Upper lobe of left lung (tissue), 6 donors: Measurements from ENCODE around the gene FSTL1. TPM values are rescaled to one million over a fixed set of nuclear protein-coding genes. Genes with fewer than 3 reads are reported as not detected.
A peak's percentile ranks its signal among the peaks of the same experiment; 100 is the strongest.

Experiments used
- ATAC-seq, 2 donors: fragments of 200-7000 bp; cut with Tn5 transposase; one replicate each; pipeline ENCODE4 v1.9.1; 2022; ENCODE audit warnings: mild to moderate bottlenecking in 2 of 2, moderate library complexity in 2 of 2; ENCODE audit not compliant: low FRiP score in 2 of 2
- DNase-seq, 2 donors: peaks; one replicate each; pipeline ENCODE4 v3.0.0-alpha.2; 2019 to 2020
- H3K27ac ChIP-seq, 4 donors: fragments of 200-600 bp; sonication (generic); one replicate each; pipeline ENCODE4 v1.5.1; 2016 to 2019
- H3K27me3 ChIP-seq, 4 donors: fragments of 200-600 bp; sonication (generic); one replicate each; pipeline ENCODE4 v1.5.1; 2017 to 2019
- H3K36me3 ChIP-seq, 4 donors: fragments of 200-600 bp; sonication (generic); one replicate each; pipeline ENCODE4 v1.5.1; 2016 to 2019
- H3K4me1 ChIP-seq, 4 donors: fragments of 200-600 bp; sonication (generic); one replicate each; pipeline ENCODE4 v1.5.1; 2018 to 2019
- H3K4me3 ChIP-seq, 4 donors: fragments of 200-600 bp; sonication (generic); one replicate each; pipeline ENCODE4 v1.5.1; 2017 to 2019; ENCODE audit warnings: mild to moderate bottlenecking in 2 of 4, moderate library complexity in 1 of 4
- H3K9me3 ChIP-seq, 4 donors: fragments of 200-600 bp; sonication (generic); one replicate each; pipeline ENCODE4 v1.5.1; 2018 to 2019
- EP300 ChIP-seq, 4 donors: sonication (generic); formaldehyde crosslinking; IDR thresholded peaks; one replicate each; pipeline ENCODE4 v1.5.1; 2017; ENCODE audit warnings: antibody characterized with exemption in 4 of 4, control low read depth in 2 of 4
- POLR2A ChIP-seq, 4 donors: fragments of 450-650 bp; IDR thresholded peaks; one replicate each; pipeline ENCODE4 v1.5.1; 2016 to 2017; ENCODE audit warnings: antibody characterized with exemption in 4 of 4, mild to moderate bottlenecking in 2 of 4
- POLR2AphosphoS5 ChIP-seq, 2 donors: sonication (generic); formaldehyde crosslinking; IDR thresholded peaks; one replicate each; pipeline ENCODE4 v1.5.1; 2017; ENCODE audit warnings: antibody characterized with exemption in 2 of 2
- WGBS, 2 donors: methylation state at CpG; one replicate each; pipeline ENCODE4 v1.1.5; 2017 to 2018; 5-methylcytosine and 5-hydroxymethylcytosine counted together
- total RNA-seq, 6 donors: library from RNA; depleted of rRNA in 4 of 6; stranded (reverse); fragments of >200 nt in 4 of 6; gene quantifications; one replicate each; pipeline versions ENCODE4 v1.1.0 to v1.2.1, GENCODE V29; 2016 to 2021
- TF ChIP-seq, protein P1 (sequence below), 6 experiments: fragments of 450-650 bp in 4 of 6; fragments of 200-600 bp in 2 of 6; sonication (generic) in 2 of 6; IDR thresholded peaks; one replicate each; pipeline ENCODE4 v1.5.1; 2016 to 2019; ENCODE audit warnings: antibody characterized with exemption in 6 of 6
- donor health status: DM: no; HTN: no; CAD: no; lungs with moderate emphysema.
- donor health status: DM: no; HTN: yes; CAD: no; lungs with severe emphysema.

The FSTL1 gene
- total RNA-seq, 6 donors from 2014 or later: 35.6 to 480 (median 120) TPM

DNA sequence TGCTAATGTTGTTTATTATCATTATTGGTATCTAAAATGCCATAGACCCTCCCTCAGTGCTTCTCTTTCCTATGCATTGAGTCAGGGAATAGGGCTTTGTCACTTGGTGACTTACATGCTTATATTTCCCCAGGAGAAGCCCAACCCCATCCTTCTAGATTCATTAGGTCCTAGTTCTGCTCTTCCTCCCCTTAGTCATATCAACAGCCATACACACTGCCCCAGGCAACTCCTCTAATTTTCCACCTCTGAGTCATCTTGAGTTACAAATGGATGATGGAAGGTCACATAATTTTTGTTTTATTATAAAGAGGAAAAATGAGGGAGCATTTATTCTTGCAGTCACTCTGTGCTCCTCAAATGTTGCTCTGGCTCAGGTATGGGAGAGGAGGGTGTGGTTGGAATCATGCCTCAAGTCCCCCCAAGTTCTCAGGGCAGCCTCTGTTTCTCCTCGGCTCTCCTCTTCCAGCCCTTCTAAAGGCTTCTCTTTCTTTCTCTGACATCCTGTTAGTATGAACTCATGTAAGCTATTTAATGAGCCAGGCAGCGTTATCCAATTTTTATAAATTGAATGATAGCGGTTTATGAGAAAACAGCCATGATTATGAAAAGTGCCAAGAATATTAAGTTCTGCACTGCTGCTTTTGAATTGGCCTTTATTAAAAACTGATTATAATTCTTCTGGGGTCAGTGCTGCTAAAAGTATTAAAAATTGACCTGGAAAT is 45.6 kb upstream of the FSTL1 start:
- peaks cover 0 to 9% (median 2%) of the 10 kb centered on the region in 4 donors for H3K4me1 ChIP-seq
- no peak overlapping the region for H3K27ac ChIP-seq
- TF ChIP-seq, protein P1, sequence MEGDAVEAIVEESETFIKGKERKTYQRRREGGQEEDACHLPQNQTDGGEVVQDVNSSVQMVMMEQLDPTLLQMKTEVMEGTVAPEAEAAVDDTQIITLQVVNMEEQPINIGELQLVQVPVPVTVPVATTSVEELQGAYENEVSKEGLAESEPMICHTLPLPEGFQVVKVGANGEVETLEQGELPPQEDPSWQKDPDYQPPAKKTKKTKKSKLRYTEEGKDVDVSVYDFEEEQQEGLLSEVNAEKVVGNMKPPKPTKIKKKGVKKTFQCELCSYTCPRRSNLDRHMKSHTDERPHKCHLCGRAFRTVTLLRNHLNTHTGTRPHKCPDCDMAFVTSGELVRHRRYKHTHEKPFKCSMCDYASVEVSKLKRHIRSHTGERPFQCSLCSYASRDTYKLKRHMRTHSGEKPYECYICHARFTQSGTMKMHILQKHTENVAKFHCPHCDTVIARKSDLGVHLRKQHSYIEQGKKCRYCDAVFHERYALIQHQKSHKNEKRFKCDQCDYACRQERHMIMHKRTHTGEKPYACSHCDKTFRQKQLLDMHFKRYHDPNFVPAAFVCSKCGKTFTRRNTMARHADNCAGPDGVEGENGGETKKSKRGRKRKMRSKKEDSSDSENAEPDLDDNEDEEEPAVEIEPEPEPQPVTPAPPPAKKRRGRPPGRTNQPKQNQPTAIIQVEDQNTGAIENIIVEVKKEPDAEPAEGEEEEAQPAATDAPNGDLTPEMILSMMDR (IDR thresholded peaks at IDR 0.05): no peak
- TF ChIP-seq POLR2AphosphoS5 (IDR thresholded peaks at IDR 0.05) (no peak), EP300 (IDR thresholded peaks at IDR 0.05) (no peak), POLR2A (IDR thresholded peaks at IDR 0.05) (no peak)
- ATAC-seq (peak in 1 of 2 donors; percentile 79), DNase-seq (no peak)
- 87 to 92% methylated on average over 3 of the region's 3 CpGs for WGBS, 2 donors
- H3K27me3 ChIP-seq: no peaks in the 10 kb centered on the region
- no peak overlapping the region for H3K4me3 ChIP-seq
- H3K36me3 ChIP-seq: no peaks in the 10 kb centered on the region
- H3K9me3 ChIP-seq: peaks cover 0 to 4% (median 2%) of the 10 kb centered on the region in 4 donors

DNA sequence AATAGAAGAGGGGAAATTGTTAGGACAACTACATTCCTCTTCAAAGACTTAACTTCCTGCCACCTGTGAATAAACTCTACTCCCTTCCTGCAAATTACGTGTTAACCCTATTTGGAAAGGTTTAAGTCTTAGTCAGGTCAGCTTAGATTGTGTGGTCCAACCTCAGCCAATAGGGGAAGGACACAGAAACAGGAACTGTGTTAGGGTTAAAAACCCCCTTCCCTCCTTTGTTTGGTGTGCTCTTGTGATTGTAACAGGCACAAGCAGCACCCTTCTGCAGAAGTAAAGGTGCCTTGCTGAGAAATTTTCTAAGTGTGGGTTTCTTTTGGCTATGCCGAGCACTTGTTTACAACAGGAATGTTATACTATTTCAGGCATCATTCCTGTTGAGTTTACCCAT is 45.0 kb upstream of the FSTL1 start:
- 75 to 77% methylated on average over 2 of the region's 2 CpGs for WGBS, 2 donors
- H3K36me3 ChIP-seq: no peaks in the 10 kb centered on the region
- ATAC-seq (no peak), DNase-seq (no peak)
- H3K4me3 ChIP-seq: no peak overlapping the region
- no peak for TF ChIP-seq POLR2A (IDR thresholded peaks at IDR 0.05)
- TF ChIP-seq POLR2AphosphoS5 (IDR thresholded peaks at IDR 0.05): no peak
- TF ChIP-seq EP300 (IDR thresholded peaks at IDR 0.05): no peak
- TF ChIP-seq, protein P1 (IDR thresholded peaks at IDR 0.05): no peak
- peaks cover 0 to 9% (median 2%) of the 10 kb centered on the region in 4 donors for H3K4me1 ChIP-seq
- peaks cover 0 to 4% (median 2%) of the 10 kb centered on the region in 4 donors for H3K9me3 ChIP-seq
- H3K27ac ChIP-seq: no peak overlapping the region
- H3K27me3 ChIP-seq: no peaks in the 10 kb centered on the region

DNA sequence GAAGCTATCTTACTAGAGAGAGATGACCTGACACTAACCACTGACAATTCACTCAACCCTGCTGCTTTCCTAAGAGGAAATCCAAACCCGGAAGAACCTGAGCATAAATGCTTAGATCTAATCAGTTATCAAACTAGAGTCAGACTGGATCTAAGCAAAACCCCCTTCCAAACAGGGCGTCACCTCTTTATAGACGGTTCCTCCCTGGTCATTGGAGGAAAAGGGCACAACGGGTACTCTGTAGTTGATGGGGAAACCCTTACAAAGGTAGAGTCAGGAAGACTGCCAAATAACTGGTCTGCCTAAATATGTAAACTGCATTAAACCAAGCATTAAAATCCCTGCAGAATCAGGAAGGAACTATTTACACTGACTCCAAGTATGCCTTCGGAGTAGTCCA is 41.3 kb upstream of the FSTL1 start:
- DNase-seq (no peak), ATAC-seq (no peak)
- Histone ChIP-seq H3K9me3 (peaks cover 0 to 4% (median 2%) of the 10 kb centered on the region in 4 donors), H3K27me3 (no peaks in the 10 kb centered on the region), H3K27ac (no peak overlapping the region), H3K36me3 (no peaks in the 10 kb centered on the region), H3K4me3 (no peak overlapping the region), H3K4me1 (no peaks in the 10 kb centered on the region)
- 55 to 71% methylated on average over 5 of the region's 5 CpGs for WGBS, 2 donors
- TF ChIP-seq, protein P1 (IDR thresholded peaks at IDR 0.05): no peak
- no peak for TF ChIP-seq POLR2AphosphoS5 (IDR thresholded peaks at IDR 0.05)
- no peak for TF ChIP-seq POLR2A (IDR thresholded peaks at IDR 0.05)
- no peak for TF ChIP-seq EP300 (IDR thresholded peaks at IDR 0.05)

DNA sequence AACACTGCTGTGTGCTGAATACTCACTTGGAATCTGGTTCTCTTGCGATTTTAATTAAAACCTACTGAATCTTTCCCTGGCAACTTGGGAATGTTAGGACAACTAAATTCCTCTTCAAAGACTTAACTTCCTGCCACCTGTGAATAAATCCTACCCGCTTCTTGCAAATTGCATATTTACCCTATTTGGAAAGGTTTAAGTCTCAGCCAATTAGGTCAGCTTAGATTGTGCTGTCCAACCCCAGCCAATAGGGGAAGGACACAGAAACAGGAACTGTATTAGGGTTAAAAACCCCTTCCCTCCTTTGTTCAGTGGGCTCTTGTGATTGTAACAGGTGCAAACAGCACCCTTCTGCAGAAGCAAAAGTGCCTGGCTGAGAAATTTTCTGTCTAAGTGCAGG is 38.6 kb upstream of the FSTL1 start:
- DNase-seq (no peak), ATAC-seq (no peak)
- Histone ChIP-seq H3K27ac (no peak overlapping the region), H3K36me3 (no peaks in the 10 kb centered on the region), H3K4me3 (no peak overlapping the region), H3K4me1 (no peaks in the 10 kb centered on the region), H3K27me3 (no peaks in the 10 kb centered on the region), H3K9me3 (no peaks in the 10 kb centered on the region)
- TF ChIP-seq EP300 (IDR thresholded peaks at IDR 0.05) (no peak), POLR2AphosphoS5 (IDR thresholded peaks at IDR 0.05) (no peak), POLR2A (IDR thresholded peaks at IDR 0.05) (no peak)
- TF ChIP-seq, protein P1 (IDR thresholded peaks at IDR 0.05): no peak
- 88 to 98% methylated on average over 2 of the region's 2 CpGs for WGBS, 2 donors

DNA sequence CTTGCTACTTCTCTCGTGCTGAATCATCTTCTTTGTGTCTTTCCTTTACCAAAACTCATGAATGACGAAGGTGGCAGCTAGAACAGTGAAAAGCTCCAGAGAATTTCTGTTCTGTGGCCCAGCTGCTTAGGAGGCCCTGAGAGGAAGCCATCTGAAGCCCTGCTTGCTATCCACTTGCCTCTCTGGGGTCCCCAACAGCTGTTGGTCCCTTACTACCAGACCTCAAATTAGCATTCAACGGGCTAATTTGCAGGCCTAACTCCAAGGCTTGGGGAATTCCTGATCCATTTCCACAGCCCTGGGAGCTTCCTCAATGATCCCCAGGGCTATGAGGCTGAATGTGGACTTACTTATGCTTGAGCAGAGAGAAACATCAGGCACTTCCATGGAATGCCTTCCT is 37.5 kb upstream of the FSTL1 start:
- H3K4me1 ChIP-seq: no peaks in the 10 kb centered on the region
- H3K4me3 ChIP-seq: no peak overlapping the region
- no peaks in the 10 kb centered on the region for H3K27me3 ChIP-seq
- WGBS, 2 donors: 80 to 88% methylated on average over 3 of the region's 3 CpGs
- ATAC-seq: no peak
- no peaks in the 10 kb centered on the region for H3K36me3 ChIP-seq
- DNase-seq: no peak
- H3K27ac ChIP-seq: no peak overlapping the region
- TF ChIP-seq EP300 (IDR thresholded peaks at IDR 0.05): no peak
- no peak for TF ChIP-seq POLR2A (IDR thresholded peaks at IDR 0.05)
- TF ChIP-seq POLR2AphosphoS5 (IDR thresholded peaks at IDR 0.05): no peak
- TF ChIP-seq, protein P1 (IDR thresholded peaks at IDR 0.05): no peak
- no peaks in the 10 kb centered on the region for H3K9me3 ChIP-seq
